DMS153 treated with DMSO at 0.1 percent for 48 hours (cell line): ENCODE data around the gene MRPL3.
"Not testable (repeated sequence)": the region's sequence is repeated elsewhere in the genome, so short reads cannot be mapped to it uniquely, and the experiment has no call there.

ENCODE experiments used
- DNase-seq: peaks from one replicate; lab custom pipeline; 2025; ENCODE audit not compliant: unreplicated experiment; lab: John Stamatoyannopoulos, UW

The MRPL3 gene

DNA sequence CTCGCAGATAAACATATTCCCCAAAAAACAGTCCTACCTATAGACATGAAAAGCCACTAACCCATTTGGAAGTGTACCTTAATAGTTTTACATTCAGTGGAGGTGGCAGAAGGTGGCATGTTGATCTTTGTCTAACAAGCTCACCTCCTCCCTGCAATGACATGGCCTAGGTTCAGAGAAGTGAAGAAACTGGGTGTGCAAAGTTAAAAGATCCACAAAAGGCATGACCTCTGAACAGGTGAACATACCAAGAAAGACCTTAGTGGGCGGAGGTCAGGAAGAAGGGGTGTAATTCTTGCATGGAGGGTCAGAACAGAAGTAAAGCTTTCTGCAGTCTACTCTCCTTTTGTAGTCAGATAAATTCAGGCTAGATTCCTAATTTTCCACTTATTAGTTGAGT, 822 bp downstream of the MRPL3 start:
- no peak for DNase-seq

DNA sequence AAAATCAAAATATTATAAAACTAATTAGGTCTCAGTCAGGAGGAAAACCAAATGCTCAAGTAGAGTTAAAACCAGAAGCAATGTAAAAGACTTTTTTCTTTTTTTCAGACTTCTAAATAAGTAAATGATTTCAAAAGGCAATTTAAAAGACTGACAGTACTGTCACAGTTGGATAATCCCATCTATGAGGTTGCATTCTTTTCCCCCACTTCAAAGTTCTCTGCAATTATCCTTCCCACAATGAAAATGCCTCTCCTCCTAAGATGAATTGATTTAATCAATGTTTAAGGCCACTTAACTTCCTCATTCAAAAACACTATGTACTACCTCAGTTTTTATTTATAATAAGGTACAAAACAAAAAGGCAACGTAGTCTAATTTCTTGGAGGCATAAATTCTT, 8.1 kb downstream of the MRPL3 start:
- no peak for DNase-seq

DNA sequence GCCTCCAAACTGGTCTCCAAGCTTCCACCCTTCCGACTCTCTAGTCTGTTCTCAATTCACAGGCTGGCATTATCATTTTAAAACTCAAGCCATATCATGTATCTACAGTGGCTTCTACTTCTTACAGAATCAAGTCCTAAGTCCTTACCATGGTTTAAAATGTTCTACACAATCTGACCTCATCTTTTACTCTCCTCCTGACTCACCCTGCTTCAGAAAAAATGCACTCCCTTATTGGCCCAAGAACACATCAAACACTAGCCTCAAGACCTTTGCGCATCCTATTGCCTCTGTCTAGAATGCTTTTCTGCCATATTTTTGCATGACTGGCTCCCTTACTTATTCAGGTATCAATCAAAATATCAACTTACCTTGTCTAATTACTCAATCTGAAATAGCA, 11.0 kb downstream of the MRPL3 start:
- no peak for DNase-seq

DNA sequence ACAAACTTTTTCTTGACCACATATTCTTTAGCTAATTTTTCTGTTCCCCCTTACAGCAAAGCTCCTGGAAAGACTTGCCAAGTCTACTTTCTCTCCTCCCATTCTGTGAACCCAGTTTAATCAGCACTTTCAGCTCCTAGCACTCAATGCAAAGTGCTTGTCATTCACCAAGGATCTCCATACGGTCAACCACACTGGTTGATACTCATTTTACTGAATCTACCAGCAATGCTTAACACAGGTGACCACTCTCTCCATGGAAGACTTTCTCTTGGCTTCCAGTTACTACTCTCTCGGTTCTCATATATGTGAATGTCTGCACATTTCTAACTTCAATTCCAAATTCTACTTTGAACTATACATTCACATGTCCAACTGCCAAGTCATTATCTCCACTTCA, 11.7 kb downstream of the MRPL3 start:
- DNase-seq, result no peak

DNA sequence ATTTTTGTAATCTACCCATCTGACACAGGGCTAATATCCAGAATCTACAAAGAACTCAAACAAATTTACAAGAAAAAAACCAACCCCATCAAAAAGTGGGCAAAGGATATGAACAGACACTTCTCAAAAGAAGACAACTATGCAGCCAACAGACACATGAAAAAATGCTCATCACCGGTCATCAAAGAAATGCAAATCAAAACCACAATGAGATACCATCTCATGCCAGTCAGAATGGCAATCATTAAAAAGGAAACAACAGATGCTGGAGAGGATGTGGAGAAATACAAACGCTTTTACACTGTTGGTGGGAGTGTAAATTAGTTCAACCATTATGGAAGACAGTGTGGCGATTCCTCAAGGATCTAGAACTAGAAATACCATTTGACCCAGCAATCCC, 16.2 kb downstream of the MRPL3 start:
- DNase-seq, result not testable (repeated sequence)

DNA sequence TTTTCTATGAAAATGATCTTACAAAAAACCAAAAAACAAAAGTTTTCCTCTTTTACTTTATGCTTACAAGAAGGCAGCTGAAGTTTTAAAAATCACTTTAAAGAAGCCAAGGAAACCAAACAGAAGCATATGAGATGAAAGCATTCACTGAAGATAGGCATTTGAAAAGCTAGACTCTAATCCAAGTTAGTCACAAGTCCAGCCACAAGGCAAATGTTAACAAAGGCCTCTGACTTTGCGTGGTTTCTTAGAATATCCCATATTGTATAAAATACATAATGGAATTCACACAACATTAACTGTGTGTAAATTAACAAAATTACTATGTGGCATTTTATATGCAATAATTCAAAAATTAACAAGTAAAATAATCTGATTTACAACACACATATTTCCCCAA, 17.7 kb downstream of the MRPL3 start:
- DNase-seq, result no peak

DNA sequence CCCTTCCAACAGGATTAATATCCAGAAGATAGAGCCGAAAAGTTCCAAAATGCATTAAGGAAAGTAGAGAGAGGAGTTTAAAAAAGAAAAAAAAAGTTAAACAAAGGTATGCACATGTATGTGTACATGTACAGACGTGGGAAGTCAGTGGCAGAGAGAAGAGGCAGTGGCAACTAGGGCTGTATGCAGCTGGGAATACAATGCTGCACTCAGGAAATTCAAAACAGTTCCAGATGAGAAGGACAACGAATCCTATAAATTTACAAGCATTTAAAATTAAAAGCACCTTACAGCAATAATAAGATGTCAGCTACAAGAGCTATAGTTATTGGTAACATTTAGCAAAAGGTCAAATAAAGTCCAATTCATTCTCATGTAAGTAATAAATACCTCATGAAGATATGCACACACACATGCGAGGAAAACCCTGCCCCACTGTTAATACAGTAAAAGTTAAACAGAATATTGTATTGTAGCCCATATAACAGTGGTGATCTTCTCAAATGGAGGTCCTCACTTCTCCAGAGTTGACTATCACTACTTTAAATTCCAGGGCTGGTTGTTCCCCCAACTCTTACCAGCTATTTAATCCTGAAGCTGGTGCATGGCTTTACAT, 18.2 kb downstream of the MRPL3 start:
- no peak for DNase-seq

DNA sequence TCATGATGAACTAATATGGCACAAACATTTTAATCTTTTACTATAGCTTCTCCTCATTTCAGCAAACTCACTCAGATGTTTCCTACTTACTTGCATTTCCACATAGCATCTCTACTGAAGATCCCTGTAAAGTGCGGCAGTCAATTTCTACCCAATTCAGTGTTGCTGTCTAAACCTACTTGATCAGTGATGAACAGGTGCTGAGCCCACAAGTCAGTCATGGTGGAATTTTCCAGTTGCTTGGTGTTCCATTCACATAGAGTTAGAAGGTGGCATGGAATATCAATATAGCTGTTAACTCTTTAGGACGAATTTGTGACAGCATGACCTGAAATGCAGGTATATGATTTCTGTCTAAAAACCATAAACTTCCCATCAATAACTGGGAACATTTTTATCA, 22.7 kb downstream of the MRPL3 start:
- DNase-seq, result no peak

DNA sequence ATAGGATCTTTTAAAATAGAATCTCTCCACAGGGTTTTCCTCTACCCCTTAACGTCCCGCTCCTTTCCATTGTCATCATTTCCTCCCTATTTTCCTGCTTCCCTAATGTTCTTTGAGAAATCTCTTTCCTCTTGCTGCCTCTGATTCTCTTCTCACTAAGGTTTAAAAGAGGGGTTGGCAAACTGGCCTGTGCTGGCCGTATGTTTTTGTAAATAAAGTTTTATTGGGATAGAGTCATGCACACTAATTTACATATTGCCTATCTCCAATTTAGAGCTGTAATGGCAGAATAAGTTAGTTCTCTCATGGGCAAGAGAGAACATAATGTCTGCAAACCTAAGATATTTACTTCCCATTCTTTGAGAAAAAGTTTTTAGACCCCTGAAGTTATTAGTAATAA, 25.0 kb downstream of the MRPL3 start:
- DNase-seq, result no peak

DNA sequence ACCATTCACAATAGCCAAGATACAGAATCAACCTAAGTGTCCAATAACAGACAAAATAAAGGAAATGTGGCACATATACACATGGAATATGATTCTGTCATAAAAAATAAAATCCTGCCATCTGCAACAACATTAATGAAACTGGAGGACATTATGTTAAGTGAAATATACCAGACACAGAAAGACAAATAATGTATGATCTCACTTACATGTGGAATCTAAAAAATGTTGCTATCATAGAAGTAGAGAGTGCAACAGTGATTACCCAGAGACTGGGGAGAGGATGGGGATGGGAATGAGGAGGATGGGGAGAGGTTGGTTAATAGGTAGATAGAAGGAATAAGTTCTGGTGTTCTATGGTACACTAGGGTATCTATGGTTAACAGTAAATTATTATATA, 28.7 kb downstream of the MRPL3 start:
- DNase-seq, result no peak

DNA sequence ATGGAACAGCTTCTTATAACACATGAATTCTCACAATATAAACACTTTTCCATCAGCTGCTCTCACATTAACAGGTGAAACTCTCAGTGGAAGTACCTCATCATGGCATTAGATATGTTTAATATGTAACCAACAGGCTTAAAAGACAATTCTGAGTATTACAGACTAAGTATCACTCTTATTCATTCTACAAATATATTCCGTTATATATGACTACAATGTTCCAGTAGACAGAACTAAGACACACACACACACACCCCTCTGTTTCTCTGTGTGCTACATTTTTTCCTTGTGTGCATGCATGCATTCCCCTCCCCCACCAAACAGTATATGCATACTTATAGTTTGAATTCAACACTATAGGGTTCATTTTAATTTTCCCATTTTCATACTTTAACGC, 32.4 kb downstream of the MRPL3 start:
- DNase-seq, result no peak

DNA sequence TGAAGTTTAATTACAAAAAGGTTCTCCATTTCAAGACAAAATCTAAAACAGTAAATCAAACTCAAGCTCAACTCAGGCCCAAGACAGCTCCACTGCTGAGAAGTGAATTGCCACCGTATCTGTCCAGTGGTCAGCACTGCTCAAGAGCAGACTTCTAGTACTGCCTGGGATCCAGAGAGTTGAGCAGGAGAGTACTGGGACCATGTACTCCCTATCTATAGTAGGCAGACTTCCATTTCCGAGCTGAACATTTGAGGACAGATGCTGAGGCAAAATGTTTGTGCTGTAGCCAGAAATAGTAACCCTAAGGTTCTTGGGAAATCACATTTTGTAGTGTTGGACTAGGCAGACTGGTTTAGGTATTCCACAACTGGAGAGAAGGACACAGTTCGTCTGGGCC, 44.1 kb downstream of the MRPL3 start:
- DNase-seq, result no peak

DNA sequence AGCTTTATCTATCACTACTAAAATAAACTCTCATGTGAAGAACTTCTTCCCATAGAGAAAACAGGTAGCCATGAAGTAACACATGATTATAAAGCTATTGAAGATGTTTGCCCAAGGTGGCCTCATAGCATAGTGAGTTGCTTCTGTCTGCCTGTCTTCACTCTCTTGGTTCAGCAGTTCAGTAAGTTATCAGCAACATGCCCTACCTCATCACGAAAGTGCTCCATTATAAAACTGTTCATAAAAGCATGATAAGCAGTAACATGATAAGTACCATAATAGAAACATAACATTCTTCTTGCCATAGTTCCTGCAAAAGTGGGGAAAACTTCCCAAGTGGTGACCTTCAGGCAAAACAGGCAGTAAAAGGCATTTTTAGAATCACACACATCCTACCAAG, 45.6 kb downstream of the MRPL3 start:
- no peak for DNase-seq

DNA sequence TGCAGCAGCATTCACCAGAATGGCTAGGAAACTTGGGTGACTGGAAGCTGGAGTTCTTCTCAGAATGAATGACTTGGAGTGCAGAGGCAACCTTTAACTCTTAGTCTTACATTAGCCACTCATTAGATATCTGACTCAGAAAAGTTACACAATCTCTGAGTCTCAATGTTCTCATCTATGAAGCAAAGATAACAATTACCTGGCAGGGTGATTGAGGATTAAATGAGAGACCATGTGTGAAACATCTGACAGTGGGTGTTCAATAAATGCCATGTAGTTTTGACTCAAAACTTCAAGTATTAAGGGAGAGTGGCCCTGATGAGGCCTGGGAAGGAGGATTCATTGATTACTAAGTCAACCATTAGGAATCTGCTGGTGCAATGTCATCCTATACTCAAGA, 48.3 kb downstream of the MRPL3 start:
- no peak for DNase-seq

DNA sequence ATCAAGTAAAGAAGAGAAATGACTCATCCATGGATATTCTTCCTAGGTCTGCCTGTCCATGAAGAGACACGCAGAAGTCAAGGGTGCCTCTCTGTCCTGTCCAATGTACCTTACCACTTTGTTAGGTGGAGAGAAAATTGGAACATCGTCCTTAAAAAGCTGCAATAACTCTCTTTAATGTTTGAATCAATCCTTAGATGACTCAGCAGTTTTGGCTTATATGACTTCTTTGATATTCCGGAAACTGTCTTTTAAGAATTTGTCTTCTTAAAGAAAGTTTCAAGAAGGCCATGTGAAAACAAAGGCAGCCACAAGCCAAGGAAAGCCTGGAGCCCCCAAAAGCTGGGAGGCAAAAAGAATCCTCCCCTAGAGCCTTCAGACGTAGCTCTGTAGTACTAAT, 49.2 kb downstream of the MRPL3 start:
- DNase-seq, result no peak

DNA sequence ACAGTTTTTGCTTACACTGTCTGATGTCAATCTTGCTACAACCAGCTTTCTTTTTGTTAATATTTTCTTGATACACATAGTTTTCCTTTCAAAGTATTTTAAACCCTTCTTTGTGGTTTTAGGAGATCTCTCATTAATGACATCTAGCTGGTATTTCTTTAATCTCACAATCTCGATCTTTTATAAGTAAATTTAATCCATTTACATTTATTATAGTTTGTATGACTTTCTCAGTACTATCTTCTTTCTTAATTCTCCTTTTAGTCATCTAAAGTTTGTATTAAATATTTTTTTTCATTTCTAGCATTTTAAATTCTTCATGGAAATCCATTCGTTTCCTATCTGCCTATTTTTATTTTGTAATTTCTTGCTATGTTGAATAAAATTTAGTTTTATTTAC, 55.4 kb downstream of the MRPL3 start:
- DNase-seq, result no peak

DNA sequence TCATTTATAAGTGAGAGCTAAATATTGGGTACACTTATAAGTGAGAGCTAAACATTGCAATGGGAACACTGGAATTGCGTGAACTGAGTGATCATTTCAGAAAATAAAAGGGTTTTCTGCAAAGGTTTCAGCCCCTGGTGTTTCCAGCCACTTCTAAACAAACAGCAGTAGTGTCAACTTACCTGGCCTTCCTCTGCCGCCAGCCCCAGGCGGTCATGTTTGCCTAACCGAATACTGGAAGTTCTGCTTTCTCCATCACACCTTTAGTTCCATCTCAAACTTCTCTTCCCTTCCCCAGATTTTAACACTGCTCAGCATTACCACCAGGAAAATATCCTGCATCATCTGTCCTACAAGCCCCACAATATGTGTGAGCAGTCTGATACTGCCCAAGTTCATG, 58.6 kb downstream of the MRPL3 start:
- no peak for DNase-seq

DNA sequence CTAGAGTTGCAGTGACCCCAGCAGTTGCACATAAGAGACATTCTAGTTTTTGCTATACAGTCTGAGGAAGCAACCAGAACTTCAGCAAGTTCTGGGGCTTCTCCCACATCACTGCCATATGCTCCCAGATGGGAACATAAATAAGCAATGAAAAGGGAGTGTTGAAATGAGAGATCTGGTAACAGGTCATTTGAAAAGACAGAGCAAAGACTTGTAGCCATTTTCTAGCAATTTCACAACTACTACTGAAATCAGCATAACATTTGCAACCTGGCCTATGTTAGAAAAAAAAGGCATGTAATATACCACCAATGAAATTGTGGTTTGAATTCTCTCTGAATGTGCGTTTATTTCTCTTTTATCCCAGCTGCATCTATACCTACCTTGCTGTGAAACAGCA, 63.7 kb downstream of the MRPL3 start:
- no peak for DNase-seq

DNA sequence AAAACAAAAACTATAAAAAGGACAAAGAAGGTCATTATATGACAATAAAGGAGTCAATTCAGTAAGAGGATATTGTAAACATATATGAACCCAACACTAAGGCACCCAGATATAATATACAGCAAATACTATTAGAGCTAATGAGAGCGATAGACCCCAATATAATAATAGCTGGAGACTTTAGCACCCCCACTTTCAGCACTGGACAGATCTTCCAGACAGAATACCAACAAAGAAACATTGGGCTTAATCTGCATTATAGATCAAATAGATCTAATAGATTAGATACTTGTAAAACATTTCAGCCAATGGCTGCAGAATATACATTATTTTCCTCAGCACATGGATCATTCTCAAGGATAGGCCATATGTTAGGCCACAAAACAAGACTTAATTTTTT, 67.8 kb downstream of the MRPL3 start:
- DNase-seq, result no peak

DNA sequence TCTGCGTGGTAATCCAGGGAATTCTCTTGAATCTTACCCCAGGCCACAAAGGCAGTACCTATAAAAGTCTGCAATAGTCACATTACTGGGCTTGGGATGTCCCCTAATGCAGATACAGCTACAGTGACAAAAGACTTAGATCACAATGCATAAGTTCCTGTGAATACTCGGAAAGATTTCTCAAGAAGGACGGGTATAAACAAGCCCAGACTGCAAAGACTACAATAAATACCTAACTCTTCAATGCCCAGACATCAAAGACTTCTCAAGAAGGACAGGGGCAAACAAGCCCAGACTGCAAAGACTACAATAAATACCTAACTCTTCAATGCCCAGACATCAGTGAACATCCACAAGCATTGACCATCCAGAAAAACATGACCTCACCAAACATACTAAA, 70.3 kb downstream of the MRPL3 start:
- DNase-seq, result no peak

DNA sequence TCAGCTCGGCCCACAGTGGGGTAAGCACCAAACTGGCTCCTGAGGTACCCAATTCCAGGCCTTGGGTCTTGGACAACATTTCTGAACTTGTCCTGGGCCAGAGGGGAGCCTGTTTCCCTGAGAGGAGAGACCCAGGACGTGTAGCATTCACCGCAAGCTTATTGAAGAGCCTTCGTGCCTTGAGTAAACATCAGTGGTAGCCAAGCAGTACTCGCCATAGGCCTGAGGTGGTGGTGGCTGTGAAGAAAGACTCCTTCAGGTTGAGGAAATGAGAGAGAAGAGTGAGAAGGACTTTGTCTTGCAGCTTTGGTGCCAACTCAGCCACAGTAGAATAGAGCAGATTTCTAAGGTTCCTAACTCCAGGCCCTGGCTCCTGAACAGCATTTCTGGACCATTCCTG, 71.0 kb downstream of the MRPL3 start:
- no peak for DNase-seq

DNA sequence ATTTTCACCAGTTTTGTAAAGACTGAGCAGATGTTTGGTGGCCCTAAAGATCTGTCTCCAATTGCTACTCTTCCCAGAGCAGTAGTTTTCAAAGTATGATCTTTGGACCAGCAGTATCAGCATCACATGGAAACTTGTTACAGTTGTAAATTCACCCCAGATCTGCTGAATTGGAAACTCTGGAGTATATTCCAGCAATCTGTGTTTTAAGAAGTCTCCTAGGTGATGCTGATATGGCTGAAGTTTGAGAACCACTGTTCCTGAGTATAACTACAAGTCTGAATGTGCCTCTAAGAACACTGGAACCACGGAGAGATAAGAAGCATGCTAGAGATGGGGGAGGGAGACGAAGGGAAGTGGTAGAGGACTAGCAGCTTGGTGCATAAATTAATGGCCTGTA, 75.5 kb downstream of the MRPL3 start:
- no peak for DNase-seq

DNA sequence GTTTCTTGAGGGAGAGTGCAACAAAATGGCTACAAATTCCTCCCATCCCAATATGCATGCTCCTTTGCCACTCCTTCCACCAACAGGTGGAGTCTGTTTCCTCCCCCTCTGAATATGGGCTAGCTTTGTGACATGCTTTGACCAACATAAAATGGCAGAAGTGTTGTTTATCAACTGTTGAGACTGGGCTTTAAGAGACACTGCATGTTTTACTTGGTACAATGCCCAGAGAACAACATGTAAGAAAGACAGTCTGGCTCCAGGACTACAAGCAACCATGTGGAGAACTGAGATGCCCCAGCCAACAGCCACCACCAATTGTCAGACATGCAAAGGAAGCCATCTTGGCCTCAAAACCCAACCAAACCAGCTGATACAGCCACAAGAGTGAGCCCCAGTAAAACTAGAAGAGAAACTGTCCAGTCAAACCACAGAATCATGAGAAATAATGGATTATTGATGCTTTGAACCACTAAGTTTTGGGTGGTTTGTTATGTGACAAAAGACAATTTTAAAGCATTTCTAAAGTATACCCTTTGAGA, 80.7 kb downstream of the MRPL3 start:
- DNase-seq, result no peak

DNA sequence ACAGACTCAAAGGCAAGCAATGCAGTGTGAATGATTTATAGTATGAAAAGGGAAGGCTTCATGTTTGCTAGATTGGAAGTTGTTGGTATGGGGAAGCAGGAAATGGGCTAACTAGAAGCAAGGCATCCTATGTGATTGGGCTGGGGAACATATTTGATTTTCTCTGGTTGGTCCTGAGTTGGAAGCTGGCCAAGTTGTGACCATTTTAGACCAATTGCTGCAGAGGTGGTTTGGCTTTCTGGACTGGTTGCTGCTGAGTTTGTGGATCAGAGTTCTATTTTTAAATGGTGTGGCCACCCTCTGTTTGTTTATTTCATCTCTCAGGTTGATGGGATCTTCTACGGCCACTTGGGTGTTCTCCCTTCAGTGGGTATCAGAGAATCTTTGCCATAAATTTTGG, 81.5 kb downstream of the MRPL3 start:
- no peak for DNase-seq
